KOPT-K1 (cell line): ENCODE measurements around the gene B3GNT7.

Experiments
- H3K27ac ChIP-seq: fragments of 200-600 bp; sonication (generic); 2 replicates; pipeline ENCODE4 v1.5.1; 2016; ENCODE audit warnings: antibody characterized with exemption, mild to moderate bottlenecking, low read depth, low read length; ENCODE audit not compliant: poor library complexity, severe bottlenecking
- H3K36me3 ChIP-seq: fragments of 200-600 bp; sonication (generic); 2 replicates; pipeline ENCODE4 v1.5.1; 2017; ENCODE audit warnings: antibody characterized with exemption, mild to moderate bottlenecking, low read length, moderate library complexity; ENCODE audit not compliant: insufficient read depth
- H3K9me3 ChIP-seq: fragments of 200-600 bp; sonication (generic); 2 replicates; pipeline ENCODE4 v1.5.1; 2017; ENCODE audit warnings: antibody characterized with exemption, low read length, mild to moderate bottlenecking; ENCODE audit not compliant: insufficient read depth, poor library complexity, severe bottlenecking

B3GNT7 gene

GRCh38 chr2:231387904-231388724 is 7.4 kb upstream of the B3GNT7 start:
- peaks cover 12% of the 10 kb centered on the region for H3K9me3 ChIP-seq
- no peak overlapping the region for H3K27ac ChIP-seq
- no peaks in the 10 kb centered on the region for H3K36me3 ChIP-seq

- Histone ChIP-seq H3K36me3 (no peaks in the 10 kb centered on the region), H3K27ac (no peak overlapping the region), H3K9me3 (peaks cover 12% of the 10 kb centered on the region)
Measured at GRCh38 chr2:231388725-231389346, 6.7 kb upstream of the B3GNT7 start.

GRCh38 chr2:231390667-231391066 is 4.8 kb upstream of the B3GNT7 start:
- Histone ChIP-seq H3K9me3 (peaks cover 2% of the 10 kb centered on the region), H3K27ac (no peak overlapping the region), H3K36me3 (no peaks in the 10 kb centered on the region)

DNA sequence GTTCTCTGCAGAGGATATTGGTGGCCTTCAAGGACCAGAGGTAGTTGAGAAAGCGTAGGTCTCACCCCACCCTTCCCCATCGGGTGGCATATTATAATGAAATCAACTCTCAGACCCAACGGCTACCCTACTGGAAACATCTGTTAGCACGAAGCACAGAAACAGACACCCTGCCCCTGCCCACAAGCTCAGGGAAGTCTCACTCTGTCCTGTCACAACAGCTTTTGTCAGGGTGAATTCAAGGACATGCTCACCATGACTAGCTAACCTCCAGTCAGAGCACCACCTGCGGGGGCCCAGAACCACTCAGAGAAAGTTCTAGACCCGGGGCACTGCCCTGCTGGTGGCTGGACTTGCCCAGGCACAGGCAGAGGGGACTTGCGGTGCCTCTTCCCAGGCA is 3.5 kb upstream of the B3GNT7 start:
- Histone ChIP-seq H3K36me3 (no peaks in the 10 kb centered on the region), H3K27ac (peak overlapping the region; percentile 4), H3K9me3 (no peaks in the 10 kb centered on the region)

DNA sequence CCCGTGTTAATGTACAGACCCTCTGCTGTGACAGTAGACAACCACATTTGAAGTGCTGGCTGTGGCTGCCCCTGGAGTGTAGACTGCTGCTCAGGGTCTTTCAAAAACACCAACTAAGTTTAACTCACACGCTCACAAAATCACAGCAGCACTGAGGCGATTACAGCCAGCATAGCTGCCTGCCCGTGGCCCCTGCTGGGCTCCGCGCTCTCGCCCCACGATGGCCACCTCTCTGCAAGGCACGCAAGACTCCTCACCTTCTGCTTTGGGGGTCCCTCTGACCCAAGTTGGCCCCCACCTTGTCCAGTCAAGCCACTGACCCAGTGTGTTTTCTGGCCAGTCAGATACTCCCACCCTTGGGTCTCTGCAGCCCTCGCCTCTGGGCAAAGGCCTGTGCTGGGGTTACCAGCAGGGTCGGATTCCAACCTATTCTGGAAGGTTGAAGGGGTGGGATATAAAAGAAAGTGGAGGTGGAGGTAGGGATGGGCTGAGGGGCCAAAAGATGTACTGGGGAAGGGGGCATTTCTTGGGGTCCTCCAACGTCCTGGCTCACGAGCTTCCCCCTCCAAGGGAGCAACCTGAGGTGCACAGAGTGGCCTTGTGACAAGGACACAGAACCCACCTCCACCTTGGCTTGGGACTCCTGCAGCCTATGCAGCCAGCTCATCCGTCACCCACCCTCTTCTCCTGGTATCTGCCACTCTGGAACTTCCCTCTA is 2.9 kb upstream of the B3GNT7 start:
- Histone ChIP-seq H3K9me3 (no peaks in the 10 kb centered on the region), H3K36me3 (no peaks in the 10 kb centered on the region), H3K27ac (peak overlapping the region; percentile 52)

DNA sequence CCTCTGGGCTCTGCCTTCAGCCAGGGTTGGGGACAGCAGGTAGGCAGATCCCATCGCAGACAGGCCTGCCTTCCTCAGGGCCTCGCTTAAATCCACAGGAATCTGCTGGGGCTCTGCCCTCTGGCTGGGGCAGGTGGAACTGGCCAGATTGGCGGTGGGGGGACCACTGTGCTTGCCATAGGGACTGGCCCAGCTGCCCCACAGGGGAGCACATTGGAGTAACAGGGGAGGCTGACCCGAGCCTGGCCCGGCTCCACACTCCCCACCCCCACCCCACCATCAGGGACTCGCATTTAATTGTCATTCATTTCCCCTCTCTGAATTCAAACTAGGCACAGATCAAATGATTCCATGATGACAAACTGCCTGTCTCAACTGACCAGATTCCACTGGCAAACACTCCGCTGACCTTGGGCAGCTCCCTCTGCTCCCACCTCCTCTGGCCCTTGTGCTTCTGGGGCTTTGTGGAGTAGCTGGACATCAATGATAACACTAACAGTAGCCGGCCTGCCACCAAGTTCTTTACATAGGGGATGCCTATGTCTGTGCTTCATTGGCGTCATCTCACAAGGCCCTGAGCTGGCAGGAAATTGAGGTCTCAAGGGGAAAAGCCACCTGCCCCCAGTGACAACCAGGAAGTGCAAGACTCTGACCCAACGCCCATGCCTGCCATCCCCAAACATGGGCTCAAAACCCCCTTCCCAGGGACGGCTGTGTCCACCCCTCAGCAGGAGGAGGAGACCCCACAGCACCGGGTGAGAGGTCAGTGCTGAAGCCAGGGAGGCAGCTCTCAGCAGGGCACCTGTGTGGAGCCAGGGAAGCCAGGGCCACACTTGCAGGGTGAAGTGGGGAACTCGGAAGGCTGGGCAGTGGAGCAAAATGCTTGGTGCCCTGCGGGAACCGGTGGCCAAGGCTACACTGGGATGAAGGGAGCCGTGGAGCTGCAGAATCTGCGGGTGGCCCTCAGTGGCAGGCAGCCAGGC is 2.1 kb upstream of the B3GNT7 start:
- H3K27ac ChIP-seq: peak overlapping the region; percentile 52
- H3K9me3 ChIP-seq: no peaks in the 10 kb centered on the region
- no peaks in the 10 kb centered on the region for H3K36me3 ChIP-seq

DNA sequence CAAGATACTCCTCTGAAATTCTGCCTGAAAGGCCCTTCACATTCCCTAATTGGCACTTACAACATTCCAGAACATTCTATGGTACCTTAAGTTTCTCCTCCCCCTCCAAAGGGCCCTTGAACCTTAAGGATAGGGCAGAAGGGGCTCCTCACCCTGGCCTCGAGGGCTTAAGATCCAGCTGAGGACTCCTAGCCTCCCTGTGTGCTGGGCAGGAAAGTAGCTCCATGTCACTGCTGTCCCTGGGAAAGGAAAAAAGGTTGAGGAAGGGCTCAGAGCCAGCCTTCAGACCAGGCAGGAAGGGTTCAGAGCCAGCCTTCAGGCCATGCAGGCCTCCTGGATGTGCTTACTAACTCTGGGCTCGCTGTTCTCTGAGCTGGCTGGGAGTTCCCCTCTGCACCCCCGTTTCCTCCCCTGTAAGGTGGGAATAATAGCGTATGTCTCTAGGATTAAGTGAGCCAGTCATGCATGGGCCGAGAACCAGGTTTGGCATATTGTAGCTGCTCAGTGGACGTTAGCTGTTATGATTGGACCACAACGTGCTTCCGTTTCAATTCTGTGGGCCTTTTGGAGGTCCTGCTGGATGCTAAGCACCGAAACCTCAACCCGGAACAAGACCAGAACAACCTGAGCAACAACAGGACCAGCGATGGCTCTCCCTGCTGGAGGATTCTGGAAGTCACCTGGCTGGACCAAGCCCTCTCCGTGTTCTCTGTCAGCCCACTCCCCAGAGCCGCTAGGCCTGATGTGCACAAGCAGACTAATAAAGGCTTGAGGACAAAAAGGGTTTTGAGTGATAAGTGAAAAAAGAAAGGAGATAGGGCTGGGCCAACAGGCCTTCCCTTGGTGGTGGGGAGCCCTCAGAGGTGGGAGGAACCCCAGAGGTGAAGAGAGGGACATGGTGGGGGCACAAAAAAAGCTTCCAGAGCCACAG is 1.0 kb upstream of the B3GNT7 start:
- H3K27ac ChIP-seq: peak overlapping the region; percentile 52
- H3K36me3 ChIP-seq: no peaks in the 10 kb centered on the region
- no peaks in the 10 kb centered on the region for H3K9me3 ChIP-seq

GRCh38 chr2:231396058-231396821 is 730 bp downstream of the B3GNT7 start:
- Histone ChIP-seq H3K9me3 (no peaks in the 10 kb centered on the region), H3K27ac (no peak overlapping the region), H3K36me3 (no peaks in the 10 kb centered on the region)

GRCh38 chr2:231397011-231397927 is 1.8 kb downstream of the B3GNT7 start:
- Histone ChIP-seq H3K27ac (no peak overlapping the region), H3K36me3 (no peaks in the 10 kb centered on the region), H3K9me3 (no peaks in the 10 kb centered on the region)

- Histone ChIP-seq H3K9me3 (no peaks in the 10 kb centered on the region), H3K27ac (no peak overlapping the region), H3K36me3 (no peaks in the 10 kb centered on the region)
Measured at GRCh38 chr2:231397928-231398294, 2.4 kb downstream of the B3GNT7 start.

DNA sequence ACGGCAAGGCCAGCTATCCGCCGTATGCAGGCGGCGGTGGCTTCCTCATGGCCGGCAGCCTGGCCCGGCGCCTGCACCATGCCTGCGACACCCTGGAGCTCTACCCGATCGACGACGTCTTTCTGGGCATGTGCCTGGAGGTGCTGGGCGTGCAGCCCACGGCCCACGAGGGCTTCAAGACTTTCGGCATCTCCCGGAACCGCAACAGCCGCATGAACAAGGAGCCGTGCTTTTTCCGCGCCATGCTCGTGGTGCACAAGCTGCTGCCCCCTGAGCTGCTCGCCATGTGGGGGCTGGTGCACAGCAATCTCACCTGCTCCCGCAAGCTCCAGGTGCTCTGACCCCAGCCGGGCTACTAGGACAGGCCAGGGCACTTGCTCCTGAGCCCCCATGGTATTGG is 3.1 kb downstream of the B3GNT7 start:
- no peak overlapping the region for H3K27ac ChIP-seq

DNA sequence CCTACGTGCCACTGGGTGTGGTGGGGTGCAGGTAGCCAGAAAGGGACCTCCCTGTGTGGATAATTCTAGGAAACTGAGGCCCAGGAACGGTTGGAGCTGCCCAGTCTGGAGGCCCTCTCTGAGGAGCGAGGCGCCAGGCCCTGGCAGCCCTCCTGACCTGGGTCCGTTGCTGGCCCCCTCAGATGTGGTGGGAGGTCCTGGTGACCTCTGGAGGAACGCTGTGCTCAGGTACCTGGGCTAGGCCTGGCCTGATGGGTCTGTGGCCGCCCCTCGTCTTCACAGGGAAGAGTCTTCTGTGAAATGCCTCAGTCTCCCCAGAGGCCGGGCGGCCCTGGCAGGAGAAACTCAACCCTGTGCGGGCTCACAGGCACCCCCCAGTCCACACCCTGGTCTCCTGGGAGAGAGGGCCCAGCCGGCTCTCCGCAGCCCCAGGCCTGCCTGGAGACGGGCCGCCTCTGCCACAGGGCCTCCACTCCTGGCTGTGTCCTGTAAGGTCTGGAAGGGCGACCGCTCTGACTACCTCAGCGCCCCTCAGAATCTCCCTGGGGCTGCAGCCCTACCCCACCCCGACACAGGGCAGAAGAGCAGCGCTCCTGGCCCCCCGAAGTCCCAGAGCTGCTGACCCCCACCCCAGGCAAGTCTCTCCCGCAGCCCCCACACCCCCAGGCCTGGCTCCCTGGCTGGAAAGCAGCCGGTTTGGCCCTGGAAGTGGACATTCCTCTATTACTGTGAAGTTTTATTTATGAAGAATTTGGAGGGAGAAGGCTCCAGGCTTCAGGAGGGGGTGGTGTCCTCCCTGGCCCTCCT is 3.7 kb downstream of the B3GNT7 start:
- Histone ChIP-seq H3K27ac (no peak overlapping the region), H3K9me3 (no peaks in the 10 kb centered on the region)

More for the DNA sequence above, 3.1 kb downstream of the B3GNT7 start:
- Histone ChIP-seq H3K9me3 (no peaks in the 10 kb centered on the region), H3K36me3 (no peaks in the 10 kb centered on the region)

More for the DNA sequence above, 3.7 kb downstream of the B3GNT7 start:
- no peaks in the 10 kb centered on the region for H3K36me3 ChIP-seq
